KBM-7 (cell line): ENCODE results near the gene FAM161A.
"Not testable (repeated sequence)": the region's sequence is repeated elsewhere in the genome, so short reads cannot be mapped to it uniquely, and the experiment has no call there.

Experiments used
- DNase-seq: peaks from one replicate; pipeline ENCODE4 v3.0.0-alpha.2; 2015
- in situ Hi-C: fragments of 300-500 bp; cut with MboI; formaldehyde crosslinking; loops from 2 replicates; pipeline ENCODE4 v1.14.3; 2020; ENCODE audit warnings: low sequenced_read_pairs, low pct_unique_long_range_greater_than_20kb, mixed read lengths

Gene FAM161A

DNA sequence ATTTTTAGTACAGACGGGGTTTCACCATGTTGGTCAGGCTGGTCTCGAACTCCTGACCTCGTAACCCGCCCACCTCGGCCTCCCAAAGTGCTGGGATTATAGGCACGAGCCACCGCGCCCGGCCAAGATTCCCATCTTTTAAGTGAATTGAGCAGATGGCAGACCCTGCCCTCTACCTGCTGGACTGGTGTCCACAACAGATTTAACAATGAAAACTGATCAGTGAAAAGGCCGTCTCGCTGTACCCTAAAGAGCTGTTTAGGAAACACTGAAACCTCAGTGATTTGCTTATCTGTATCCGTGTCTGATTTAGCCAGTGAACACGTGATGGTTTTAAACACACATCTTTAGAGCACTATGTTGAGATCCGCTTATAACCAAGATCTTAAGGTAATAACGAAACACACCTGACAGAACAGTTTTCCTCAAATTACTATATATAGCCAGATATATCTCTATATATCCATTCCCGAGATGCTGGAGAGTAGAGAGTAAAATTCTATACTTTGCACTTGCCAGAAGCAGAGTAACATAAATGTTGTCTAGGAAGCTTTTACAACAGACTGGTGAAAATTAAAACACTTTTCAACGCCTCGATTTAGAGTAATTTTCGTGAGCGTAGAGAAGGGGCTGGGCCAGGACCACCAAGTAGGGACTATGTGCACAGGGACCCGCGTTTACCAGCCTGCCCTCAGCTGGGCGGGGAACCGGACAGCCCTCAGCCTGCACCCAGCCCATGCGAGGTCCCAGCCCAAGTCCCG lies 594 bp downstream of the FAM161A start:
- in situ Hi-C loops, result no loop called here
- DNase-seq, result no peak

DNA sequence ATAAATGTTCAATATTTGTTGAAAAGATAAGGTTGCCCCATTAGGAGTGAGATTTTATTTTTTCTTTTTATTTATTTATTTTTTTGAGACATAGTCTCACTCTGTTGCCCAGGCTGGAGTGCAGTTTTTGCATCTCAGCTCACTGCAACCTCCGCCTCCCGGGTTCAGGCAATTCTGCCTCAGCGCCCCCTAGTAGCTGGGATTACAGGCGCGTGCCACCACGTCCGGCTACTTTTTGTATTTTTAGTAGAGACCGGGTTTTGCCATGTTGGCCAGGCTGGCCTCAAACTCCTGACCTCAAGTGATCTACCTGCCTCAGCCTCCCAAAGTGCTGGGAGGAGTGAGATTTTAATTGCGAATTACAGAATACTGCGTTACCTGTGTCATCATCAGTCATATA lies 2.6 kb downstream of the FAM161A start:
- in situ Hi-C loops, DNase-seq: not testable (repeated sequence)

DNA sequence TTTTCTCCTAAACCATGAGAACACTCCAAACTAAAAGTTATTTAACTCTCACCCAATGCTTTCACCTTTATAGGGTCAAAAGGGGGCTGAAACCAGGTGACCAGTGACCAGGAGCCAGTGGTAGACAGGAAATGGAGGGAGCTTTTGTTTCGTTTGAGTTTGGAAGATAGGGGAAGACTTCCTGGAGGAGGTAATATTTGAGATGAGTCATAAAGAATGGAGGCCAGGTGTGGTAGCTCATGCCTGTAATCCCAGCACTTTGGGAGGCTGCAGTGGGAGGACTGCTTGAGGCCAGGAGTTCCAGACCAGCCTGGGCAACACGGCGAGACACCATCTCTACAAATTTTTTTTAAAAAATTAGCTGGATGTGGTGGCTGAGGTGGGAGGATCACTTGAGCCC lies 8.5 kb downstream of the FAM161A start:
- in situ Hi-C loops, result no loop called here

DNA sequence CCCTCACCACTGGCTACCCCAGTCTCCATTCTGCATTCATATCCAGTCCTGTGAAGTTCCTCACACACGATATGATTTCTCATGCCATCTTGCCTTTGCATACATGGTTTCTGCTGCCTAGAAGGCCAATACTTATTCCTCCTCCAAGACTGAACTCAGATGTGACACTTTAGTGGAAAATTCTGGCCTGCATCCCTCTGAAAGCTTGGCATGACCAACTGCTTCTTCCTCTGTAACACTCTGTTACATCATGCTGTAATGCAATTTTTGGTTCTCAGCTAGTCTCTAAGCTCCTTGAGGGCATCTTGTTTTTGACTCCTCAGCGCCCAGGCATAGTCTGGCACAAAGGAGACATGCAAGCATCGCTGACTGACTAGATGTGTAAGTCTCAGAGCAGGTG lies 12.6 kb downstream of the FAM161A start:
- no peak for DNase-seq
- in situ Hi-C loops, result no loop called here

More for the DNA sequence above, 8.5 kb downstream of the FAM161A start:
- no peak for DNase-seq

DNA sequence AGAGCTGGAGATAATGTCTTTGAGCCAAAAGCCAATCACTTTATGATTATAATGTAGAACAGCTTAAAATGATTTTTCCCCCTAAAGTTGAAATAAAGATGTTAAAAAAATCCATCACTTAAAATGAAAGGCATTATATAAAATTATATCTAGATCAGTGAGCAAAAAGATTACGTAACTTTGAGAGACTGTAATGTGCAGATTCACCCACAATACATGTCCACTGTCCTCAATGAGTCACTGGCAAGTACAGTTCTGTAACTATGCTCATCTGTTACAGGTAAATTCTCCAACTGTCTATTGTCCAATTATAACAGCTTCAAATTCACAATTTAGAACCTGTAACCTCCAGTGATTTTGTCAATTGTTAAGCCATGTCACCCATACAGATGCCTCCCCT lies 19.0 kb downstream of the FAM161A start:
- no peak for DNase-seq
- in situ Hi-C loops, result no loop called here

DNA sequence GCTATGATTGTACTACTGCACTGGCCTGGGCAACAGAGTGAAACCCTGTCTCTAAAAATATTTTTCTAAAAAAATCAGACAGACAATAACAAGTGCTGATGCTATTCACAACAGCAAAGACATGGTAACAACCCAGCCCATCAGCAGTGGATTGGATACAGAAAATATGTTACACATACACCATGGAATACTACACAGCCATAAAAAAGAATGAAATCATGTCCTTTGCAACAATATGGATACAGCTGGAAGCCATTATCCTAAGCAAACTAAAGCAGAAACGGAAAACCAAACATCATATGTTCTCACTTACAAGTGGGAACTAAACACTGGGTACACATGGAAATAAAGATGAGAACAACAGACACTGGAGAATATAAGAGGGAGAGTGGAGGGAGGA lies 19.9 kb downstream of the FAM161A start:
- DNase-seq, result no peak
- in situ Hi-C loops, result no loop called here

DNA sequence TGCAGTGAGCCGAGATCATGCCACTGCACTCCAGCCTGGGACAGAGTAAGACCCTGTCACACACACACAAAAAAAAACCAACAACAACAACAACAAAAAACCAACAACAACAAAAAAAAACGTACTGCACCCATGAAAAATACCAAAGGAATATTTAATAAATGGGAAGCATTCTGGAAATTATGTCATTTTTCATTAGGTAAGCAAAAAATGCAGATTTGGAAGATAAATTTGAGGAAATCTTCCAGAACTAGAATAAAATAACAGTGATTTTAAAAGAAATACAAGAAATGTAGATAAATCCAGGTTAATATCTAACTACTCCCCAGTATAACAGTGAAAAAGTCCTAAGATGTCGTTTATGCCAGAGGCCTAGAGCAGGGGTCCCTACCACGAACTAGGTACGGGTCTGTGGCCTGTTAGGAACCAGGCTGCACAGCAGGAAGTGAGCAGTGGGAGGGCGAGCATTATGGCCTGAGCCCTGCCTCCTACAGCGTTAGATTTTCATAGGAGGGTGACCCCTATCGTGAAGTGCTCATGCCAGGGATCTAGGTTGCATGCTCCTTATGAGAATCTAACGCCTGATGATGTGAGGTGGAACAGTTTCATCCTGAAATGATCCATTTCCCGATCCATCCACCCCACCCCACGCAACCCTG lies 21.5 kb downstream of the FAM161A start:
- no peak for DNase-seq
- in situ Hi-C loops, result no loop called here

DNA sequence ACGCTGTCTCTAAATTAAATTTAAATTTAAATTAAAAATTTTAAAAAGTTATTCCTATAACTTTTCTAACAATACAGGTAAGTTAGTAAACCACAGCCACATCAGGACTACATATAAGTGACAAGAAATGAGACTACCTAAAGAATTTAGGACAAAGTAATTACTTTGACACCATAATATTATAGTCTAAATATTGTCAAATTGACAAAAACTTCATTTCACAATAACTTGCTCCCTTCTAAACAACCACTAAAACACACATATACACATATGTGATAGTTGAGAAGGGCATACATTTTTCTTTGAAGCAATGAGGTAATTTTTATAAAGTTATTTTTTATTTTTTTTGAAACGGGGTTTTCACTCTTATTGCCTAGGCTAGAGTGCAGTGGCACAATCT lies 31.6 kb downstream of the FAM161A start:
- in situ Hi-C loops, result no loop called here
- DNase-seq, result no peak

DNA sequence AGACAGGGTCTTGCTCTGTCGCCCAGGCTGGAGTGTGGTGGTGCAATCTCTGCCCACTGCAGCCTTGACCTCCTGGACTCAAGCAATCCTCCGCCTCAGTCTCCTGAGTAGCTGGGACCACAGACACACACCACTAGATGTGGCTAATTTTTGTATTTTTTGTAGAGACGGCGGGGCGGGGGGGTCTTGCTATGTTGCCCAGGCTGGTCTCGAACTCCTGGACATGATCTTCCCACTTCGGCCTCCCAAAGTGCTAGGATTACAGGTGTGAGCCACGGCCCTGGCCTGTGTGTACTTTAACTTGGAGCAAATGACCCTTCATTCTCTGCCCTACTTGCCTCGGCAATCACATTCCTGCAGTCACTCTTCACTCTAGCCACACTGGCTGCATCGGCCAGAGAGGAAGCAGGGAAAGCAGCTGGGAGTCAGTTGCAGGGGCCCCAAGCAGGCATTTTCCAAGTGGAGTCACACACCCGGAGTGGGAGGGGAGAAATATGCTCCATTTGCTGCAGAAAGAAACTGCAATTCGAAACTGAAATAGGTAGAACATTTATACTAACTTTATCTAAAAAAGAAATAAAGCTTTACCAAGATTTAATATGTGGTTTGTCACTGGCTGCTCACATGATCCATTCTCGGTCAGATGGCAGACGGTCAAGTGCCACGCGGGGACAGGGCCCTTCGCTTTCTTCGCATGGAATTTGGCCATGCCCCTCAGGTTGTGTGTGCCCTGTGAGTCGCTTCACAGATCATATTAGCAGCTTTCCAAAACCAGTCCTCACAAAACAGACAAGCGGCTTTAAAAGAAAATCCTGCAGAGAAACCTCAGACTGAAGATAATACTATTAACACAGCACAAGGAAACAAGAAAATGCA lies 37.1 kb downstream of the FAM161A start:
- in situ Hi-C loops, result no loop called here
- DNase-seq, result no peak

DNA sequence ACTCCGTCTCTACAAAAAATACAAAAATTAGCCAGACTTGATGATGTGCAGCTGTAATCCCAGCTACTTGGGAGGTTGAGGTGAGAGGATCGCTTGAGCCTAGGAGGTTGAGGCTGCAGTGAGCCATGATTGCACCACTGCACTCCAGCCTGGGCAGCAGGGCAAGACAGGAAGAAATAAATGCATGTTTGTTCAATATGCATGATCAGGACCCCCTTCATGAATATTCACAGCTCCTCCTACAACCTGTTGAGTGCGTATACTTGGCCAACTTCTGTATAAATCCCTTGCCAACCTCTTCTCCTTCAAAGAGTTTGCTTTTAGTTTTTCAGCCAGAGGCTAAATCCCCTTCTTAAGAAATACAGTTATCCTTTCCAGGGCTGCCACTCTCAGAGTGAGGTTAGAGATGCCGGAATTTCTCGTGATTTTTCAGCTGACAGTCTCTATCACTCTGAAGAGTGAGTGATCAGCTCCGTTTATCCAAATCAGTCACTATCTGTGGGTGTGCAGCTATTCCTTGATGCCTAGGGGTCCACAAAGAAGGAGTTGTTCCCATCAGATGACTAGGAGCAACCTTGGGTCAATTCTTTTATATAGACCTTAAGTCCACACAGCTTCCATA lies 39.2 kb downstream of the FAM161A start:
- in situ Hi-C loops, result no loop called here
- DNase-seq, result no peak

DNA sequence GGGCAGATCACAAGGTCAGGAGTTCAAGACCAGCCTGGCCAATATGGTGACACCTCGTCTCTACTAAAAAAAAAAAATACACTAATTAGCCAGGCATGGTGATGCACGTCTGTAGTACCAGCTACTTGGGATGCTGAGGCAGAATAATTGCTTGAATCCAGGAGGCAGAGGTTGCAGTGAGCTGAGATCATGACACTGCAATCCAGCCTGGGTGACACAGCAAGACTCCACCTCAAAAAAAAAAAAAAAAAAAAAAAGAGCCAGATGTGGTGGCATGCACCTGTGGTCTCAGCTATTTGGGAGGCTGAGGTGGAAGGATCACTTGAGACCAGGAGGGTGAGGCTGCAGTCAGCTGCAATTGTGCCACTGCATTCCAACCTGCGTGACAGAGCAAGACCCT lies 40.5 kb downstream of the FAM161A start:
- in situ Hi-C loops, DNase-seq: not testable (repeated sequence)

DNA sequence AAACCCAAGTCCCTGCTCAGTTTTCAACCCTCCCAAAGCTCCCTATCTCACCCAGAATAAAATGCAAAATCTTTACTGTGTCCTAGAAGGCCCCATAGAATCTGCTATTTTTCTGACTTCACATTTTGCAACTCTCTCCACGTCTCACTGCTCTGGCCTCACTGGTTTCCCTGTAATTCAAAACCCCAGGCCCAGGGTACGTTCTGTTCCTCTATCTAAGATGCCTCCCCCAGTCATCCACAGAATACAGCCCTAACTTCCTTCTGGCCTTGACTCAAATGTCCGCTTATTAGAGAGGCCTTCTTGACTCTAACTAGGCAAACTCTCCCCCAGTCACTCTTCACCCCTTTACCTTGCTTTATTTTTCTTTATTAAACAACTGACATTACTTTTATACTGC lies 42.0 kb downstream of the FAM161A start:
- peak; percentile 40 for DNase-seq
- in situ Hi-C loops, result no loop called here

DNA sequence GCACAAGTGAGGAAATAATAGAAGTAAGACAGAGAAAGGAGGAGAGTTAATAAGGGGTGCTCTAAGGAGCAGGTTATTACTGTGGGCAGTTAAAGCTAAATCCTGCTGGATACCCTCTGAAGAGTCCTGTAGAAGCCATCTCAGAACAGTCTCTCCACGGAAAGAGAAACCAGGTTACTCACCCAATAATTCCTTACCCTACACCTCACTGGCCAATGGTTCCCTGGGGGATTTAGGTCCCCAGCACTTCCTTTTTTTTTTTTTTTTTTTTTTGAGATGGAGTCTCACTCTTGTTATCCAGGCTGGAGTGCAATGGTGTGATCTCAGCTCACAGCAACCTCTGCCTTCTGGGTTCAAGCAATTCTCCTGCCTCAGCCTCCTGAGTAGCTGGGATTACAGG lies 43.7 kb downstream of the FAM161A start:
- in situ Hi-C loops, DNase-seq: not testable (repeated sequence)

DNA sequence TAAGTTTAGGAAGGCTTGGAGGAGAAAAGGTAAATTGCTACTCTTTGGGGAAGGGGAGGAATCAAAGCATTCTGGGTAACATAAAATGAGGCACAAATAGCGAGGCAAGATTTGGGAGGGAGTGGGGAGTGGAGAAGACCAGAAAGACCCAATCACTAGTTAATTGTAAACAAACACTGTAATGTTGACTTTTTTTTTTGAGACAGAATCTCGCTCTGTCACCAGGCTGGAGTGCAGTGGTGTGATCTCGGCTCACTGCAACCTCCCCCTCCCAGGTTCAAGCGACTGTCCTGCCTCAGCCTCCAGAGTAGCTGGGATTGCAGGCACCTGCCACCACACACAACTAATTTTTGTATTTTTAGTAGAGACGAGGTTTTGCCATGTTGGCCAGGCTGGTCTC lies 45.2 kb downstream of the FAM161A start:
- in situ Hi-C loops, DNase-seq: not testable (repeated sequence)

DNA sequence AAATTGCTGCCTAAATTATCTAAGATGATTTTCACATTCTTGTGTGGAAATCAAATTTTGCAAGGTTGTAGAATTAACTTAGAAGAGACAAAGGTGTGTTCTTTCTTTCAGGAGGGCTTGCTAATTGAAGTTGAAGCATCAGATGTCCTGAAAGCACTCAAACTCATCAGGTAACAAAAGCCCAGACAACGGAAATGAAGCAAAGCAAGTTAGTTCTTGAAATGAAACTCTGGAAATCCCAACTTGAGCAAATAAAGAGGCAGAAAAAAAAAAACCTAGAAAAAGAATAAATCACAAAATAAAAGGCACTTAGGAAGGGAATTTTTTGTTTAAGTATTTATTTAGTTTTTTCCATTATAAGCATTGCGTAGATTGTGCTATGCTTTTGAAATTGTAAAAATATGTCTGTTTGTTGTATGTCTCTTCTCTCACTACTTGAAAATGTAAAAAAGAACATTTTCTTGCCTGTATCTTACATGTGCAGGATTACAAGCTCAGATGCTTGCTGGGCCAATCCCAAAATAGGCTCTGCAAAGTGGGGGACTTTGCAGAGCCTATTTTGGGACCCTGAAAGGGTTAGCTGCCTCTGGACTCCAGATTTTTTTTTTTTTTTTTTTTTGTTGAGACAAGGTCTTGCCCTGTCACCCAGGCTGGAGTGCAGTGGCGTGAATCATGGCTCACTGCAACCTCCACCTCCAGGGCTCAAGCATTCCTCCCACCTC lies 46.7 kb downstream of the FAM161A start:
- no peak for DNase-seq
- in situ Hi-C loops, result no loop called here

DNA sequence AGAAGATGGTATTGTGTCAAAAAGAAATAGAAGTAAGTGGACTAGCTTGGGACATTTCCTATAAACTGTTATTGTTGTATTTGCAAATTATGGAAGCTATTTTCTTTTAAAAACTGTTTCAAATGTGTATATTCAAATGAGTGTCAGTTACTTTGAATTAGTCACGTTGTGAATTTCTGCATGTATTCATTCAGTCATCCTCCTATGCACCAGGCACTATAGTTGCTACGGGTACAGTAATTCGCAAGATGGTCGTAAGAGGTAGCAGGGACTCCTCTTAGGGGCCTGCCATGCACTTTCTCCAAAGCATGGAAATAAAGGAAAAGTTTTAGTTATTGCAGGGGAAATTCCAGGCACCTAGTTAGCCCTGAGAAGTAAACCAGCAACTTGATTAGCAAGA lies 51.3 kb downstream of the FAM161A start:
- in situ Hi-C loops, result no loop called here
- DNase-seq, result no peak

DNA sequence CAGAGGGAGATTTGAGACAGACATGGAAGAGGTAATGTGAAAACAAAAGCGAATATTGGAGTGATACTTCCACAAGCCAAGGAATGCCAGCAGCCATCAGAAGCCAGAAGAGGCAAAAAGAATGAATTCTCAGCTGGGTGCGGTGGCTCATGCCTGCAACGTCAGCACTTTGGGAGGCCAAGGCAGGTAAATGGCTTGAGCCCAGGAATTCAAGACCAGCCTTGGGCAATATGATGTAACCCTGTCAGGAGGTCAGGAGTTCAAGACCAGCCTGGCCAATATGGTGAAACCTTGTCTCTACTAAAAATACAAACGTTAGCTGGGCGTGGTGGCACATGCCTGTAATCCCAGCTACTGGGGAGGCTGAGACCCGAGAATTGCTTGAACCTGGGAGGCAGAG lies 54.8 kb downstream of the FAM161A start:
- in situ Hi-C loops, result no loop called here
- no peak for DNase-seq

DNA sequence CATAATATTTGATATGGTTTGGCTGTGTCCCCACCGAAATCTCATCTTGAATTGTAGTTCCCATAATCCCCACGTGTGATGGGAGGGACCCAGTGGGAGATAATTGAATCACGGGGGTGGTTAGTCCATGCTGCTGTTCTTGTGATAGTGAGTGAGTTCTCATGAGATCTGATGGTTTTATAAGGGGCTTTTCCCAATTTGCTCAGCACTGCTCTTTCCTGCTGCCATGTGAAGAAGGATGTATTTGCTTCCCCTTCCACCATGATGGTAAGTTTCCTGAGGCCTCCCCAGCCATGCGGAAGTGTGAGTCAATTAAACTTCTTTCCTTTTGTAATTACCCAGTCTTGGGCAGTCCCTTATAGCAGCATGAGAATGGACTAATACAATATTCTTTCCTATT lies 56.4 kb downstream of the FAM161A start:
- in situ Hi-C loops, DNase-seq: not testable (repeated sequence)

DNA sequence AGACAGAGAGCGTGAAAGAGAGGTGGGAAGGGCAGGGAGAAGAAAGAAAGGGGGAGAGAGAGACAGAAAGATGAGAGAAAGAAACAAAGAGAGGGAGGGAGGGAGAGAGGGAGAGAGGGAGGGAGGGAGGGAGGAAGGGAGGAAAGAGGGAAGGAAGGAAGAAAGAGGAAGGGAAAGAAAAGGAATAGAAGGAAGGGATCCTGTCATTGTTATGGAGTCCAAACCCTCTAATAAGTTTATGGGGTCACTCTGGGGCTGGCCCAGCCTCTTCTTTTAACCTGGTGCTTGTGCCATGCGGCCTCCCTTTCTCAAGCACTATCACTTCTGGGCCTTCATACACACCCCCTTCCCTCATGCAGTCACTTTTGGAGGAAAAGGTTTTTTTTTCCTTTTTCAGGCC lies 58.5 kb downstream of the FAM161A start:
- in situ Hi-C loops, result no loop called here
- DNase-seq, result no peak
